ENCODE results near the gene STAT6.

Gene STAT6

DNA sequence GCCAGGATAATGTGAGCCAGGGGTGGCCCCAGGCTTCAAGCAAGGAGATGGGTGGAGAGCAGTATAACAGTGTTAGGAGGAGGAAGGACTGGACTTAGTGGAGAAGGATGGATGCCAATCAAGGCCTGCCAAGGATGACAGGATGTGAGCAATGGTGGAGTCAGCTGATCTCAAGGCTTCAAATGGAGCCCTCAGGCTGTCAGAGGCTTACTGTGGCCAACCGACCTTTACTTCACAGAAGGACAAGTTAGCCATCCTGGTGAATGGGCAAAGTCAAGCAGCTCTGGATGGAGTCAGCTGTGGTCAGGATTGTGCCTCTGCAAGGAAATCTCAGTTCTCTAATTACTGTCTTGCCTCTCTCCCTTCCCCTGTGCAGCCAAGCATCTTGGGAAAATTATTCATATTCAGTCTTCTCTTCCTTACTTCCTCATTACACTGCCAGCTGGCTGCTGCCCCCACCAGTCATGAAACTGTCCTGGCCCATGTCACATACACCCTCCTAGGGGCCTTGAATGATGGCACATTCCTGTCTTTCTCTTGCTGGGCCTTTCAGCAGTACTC, 7.6 kb upstream of the STAT6 start:
- no peak overlapping the region for H3K4me3 ChIP-seq (ENCODE audit: low read depth, low read length)
- DNase-seq (ENCODE audit: low read depth), result peak; percentile 24
- TF ChIP-seq CTCF (IDR thresholded peaks at IDR 0.05; ENCODE audit: insufficient read depth, low read depth, low read length, missing control alignments), result no peak

GRCh38 chr12:57116580-57117281, 5.6 kb upstream of the STAT6 start:
- no peak overlapping the region for H3K4me3 ChIP-seq (ENCODE audit: low read depth, low read length)
- no peak for DNase-seq (ENCODE audit: low read depth)
- TF ChIP-seq CTCF (IDR thresholded peaks at IDR 0.05; ENCODE audit: insufficient read depth, low read depth, low read length, missing control alignments), result no peak

DNA sequence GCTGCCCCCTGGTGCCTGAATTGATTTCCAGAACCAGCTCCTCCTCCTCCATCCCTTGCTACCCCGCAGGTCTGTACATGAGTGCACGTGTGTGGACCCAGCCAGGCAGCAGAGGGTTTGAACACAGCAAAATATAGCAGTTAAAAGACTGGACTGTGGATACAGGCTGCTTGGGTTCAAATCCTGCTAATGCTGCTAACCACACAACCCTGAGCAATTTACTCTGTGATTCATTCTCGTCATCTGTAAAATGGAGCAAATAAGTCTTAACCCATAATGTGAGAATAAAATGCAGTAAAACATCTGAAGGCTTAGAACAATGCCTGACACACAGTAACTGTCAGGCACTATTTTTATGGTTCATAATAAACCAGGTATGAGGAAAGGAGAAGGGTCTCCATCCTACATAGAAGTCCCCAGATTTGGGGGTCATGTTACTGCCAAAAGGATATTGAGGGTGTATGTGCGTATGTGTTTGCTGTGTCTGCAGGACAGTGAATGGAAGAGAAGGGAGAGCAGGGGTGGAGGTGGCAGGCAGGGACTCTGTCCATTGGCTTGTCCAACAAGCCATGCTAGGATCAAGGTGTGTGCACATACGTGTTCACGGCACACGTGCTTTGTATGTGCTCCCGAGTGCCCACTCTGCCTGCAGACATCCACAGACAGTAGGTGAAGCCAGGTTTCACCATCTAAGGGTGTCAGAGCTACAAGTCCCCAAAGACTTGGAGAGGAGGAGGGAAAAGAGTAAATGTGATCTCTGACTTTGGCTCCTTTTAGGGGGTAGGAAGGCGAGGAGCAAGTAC, 1.5 kb upstream of the STAT6 start:
- peak overlapping the region; percentile 98 for H3K4me3 ChIP-seq (ENCODE audit: low read depth, low read length)
- no peak for DNase-seq (ENCODE audit: low read depth)
- TF ChIP-seq CTCF (IDR thresholded peaks at IDR 0.05; ENCODE audit: insufficient read depth, low read depth, low read length, missing control alignments), result peak; percentile 77

DNA sequence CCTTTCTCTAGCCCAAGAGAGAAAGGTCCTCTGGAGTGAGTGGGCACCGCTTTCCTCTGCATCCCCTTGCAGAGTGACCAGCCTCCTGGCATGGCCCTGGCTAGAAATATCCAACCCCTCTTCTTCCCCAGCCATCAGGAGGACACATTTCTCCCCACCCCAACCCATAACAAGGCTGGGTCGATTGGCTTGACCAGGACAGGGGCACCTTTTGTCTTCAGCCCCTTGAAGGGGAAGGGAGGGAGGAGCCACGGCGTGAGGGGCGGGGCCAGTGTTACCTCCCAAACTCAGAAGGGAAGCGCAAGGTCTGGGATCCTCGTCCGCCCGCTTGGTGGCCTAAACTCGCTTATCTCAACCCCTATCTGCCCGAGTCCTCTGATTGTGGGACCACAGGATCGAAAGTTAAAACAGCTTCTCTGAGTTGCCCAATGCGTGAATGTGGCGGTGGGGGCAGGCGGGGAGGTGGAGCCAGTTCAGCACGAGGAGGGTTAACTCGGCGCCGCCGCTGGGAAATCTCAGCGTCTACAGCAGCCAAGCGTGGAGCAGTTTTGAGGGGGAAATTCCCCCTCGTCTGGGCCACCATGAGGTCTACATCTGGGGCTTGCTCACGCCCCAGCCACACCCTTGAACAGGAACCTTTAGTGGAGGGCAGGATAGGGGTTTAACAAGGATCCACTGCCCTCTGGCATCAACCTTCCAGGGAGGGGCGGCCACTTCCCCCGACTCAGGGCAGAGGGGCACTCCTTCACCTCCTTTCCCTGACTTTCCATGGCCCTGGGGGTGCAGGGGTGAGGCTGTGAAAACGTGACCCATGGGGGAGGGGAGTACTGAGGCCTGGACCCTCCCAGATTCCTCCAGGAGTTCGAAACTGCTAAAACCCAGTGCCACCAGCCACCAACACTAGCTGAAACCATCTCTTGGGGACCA, 795 bp downstream of the STAT6 start:
- peak overlapping the region; percentile 98 for H3K4me3 ChIP-seq (ENCODE audit: low read depth, low read length)
- no peak for TF ChIP-seq CTCF (IDR thresholded peaks at IDR 0.05; ENCODE audit: insufficient read depth, low read depth, low read length, missing control alignments)
- peak; percentile 89 for DNase-seq (ENCODE audit: low read depth)

DNA sequence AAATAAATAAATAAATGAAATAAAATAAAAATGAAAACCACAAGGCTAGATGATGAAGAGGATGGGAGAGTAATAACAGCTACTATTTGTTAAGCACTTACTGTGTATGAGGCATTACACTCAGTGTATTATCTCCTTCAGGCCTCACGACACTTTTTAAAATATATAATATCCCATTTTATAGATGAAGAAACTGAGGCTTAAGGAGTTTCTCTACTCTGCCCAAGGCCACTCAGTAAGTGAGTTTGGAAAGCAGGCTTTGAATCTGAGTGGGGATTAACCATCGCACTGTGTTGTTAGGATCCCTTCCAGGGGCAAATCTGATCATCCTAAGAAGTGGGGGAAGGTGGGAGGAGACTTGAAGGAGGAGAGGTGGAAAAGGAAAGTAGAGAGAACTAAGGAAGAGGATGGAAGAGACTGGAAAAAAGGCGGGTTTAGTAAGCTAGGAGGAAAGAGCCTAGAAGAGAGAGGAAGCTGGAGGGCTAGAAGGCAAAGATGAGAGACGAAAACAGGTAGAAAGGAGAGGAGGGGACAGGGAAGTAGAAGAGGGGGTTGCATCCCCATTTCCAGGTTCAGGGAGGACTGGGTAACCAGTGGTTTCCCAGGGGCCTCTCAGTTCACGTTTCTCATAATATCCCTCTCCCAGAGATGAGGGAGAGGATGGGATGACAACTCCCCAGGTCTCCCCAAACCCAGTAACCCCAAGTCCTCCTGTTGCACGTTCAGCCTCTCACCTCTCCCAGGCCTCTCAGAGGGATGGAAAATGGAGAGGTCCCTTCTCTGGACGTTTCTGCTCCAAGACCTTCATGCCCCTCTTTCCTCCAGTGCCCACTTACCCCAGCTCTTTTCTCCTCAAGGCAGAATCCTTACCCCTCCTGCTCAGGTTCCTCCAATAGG, 1.7 kb downstream of the STAT6 start:
- H3K4me3 ChIP-seq (ENCODE audit: low read depth, low read length), result peak overlapping the region; percentile 98
- no peak for DNase-seq (ENCODE audit: low read depth)
- no peak for TF ChIP-seq CTCF (IDR thresholded peaks at IDR 0.05; ENCODE audit: insufficient read depth, low read depth, low read length, missing control alignments)

Data from GM12865 (cell line).